Retinal pigment epithelial cell (primary cell): ENCODE data around the gene RD3L.

Experiments
- DNase-seq: peaks from one replicate; pipeline ENCODE4 v3.0.0-alpha.2; 2010; ENCODE audit warnings: low read depth
- H3K4me3 ChIP-seq: 2 replicates; pipeline ENCODE4 v1.5.1; 2011; ENCODE audit warnings: mild to moderate bottlenecking, low read length, control low read depth, moderate library complexity
- CTCF ChIP-seq: conservative IDR thresholded peaks from 2 replicates; pipeline ENCODE4 v1.5.1; 2011; ENCODE audit warnings: low read depth, low read length, control low read depth, inconsistent platforms

RD3L gene

GRCh38 chr14:103894723-103895059, 47.6 kb downstream of the RD3L start:
- no peak overlapping the region for H3K4me3 ChIP-seq
- no peak for TF ChIP-seq CTCF
- no peak for DNase-seq

- DNase-seq, result no peak
- no peak overlapping the region for H3K4me3 ChIP-seq
- no peak for TF ChIP-seq CTCF
These were observed 48.2 kb downstream of the RD3L start for GRCh38 chr14:103894034-103894722.

- no peak overlapping the region for H3K4me3 ChIP-seq
- no peak for DNase-seq
These were observed 50.1 kb downstream of the RD3L start for GRCh38 chr14:103892247-103892646.

GRCh38 chr14:103891667-103892215, 50.6 kb downstream of the RD3L start:
- H3K4me3 ChIP-seq, result no peak overlapping the region
- DNase-seq, result no peak
- no peak for TF ChIP-seq CTCF

More at GRCh38 chr14:103892247-103892646, 50.1 kb downstream of the RD3L start:
- TF ChIP-seq CTCF, result no peak

GRCh38 chr14:103890821-103891666, 51.3 kb downstream of the RD3L start:
- no peak for TF ChIP-seq CTCF
- H3K4me3 ChIP-seq, result no peak overlapping the region
- no peak for DNase-seq
